Trophoblast cell (in vitro differentiated cells and primary cell): ENCODE measurements around the gene IFRD1.
A peak's percentile ranks its signal among the peaks of the same experiment; 100 is the strongest.

ENCODE experiments used
- DNase-seq, 2 donors: peaks; one replicate each; pipeline ENCODE4 v3.0.0-alpha.2; 2016
- H2AFZ ChIP-seq: 2 replicates; pipeline ENCODE4 v1.6.1; 2013; ENCODE audit warnings: low read length, moderate library complexity, mild to moderate bottlenecking; ENCODE audit not compliant: insufficient read depth, poor library complexity
- H2AK5ac ChIP-seq: 2 replicates; pipeline ENCODE4 v1.6.1; 2013; ENCODE audit warnings: mild to moderate bottlenecking, low read length
- H2BK120ac ChIP-seq: 2 replicates; pipeline ENCODE4 v1.6.1; 2013; ENCODE audit warnings: low read length, mild to moderate bottlenecking, moderate library complexity; ENCODE audit not compliant: insufficient read depth, poor library complexity
- H2BK12ac ChIP-seq: 2 replicates; pipeline ENCODE4 v1.6.1; 2013; ENCODE audit warnings: mild to moderate bottlenecking, low read length, moderate library complexity
- H2BK5ac ChIP-seq: 2 replicates; pipeline ENCODE4 v1.6.1; 2013; ENCODE audit warnings: low read length, low read depth, moderate library complexity, mild to moderate bottlenecking; ENCODE audit not compliant: poor library complexity
- H3K14ac ChIP-seq: 2 replicates; pipeline ENCODE4 v1.6.1; 2013; ENCODE audit warnings: mild to moderate bottlenecking, low read length
- H3K18ac ChIP-seq: 2 replicates; pipeline ENCODE4 v1.6.1; 2013; ENCODE audit warnings: mild to moderate bottlenecking, low read length
- H3K23ac ChIP-seq: 2 replicates; pipeline ENCODE4 v1.6.1; 2013; ENCODE audit warnings: low read length
- H3K27ac ChIP-seq: 2 replicates; pipeline ENCODE4 v1.5.1; 2013; ENCODE audit warnings: low read depth, mild to moderate bottlenecking, inconsistent platforms, low read length, moderate library complexity
- H3K27me3 ChIP-seq: 2 replicates; pipeline ENCODE4 v1.6.1; 2013; ENCODE audit warnings: inconsistent platforms, mild to moderate bottlenecking, low read length, moderate library complexity; ENCODE audit not compliant: insufficient read depth
- H3K36me3 ChIP-seq, 2 experiments: 1 replicate in 1 of 2; 2 replicates in 1 of 2; pipeline ENCODE4 v1.6.1; 2013; ENCODE audit warnings: low read length in 2 of 2, mild to moderate bottlenecking in 2 of 2, moderate library complexity in 1 of 2; ENCODE audit not compliant: insufficient read depth in 2 of 2, control insufficient read depth in 1 of 2
- H3K4ac ChIP-seq: 2 replicates; pipeline ENCODE4 v1.6.1; 2013; ENCODE audit warnings: low read depth, mild to moderate bottlenecking, low read length, moderate library complexity
- H3K4me1 ChIP-seq, 2 experiments: 1 replicate in 1 of 2; 2 replicates in 1 of 2; pipeline ENCODE4 v1.6.1; 2013; ENCODE audit warnings: low read length in 2 of 2, mild to moderate bottlenecking in 2 of 2, moderate library complexity in 1 of 2; ENCODE audit not compliant: insufficient read depth in 2 of 2, control insufficient read depth in 1 of 2
- H3K4me2 ChIP-seq: 2 replicates; pipeline ENCODE4 v1.6.1; 2013; ENCODE audit warnings: inconsistent platforms, mild to moderate bottlenecking, low read length, moderate library complexity
- H3K4me3 ChIP-seq: 2 replicates; pipeline ENCODE4 v1.5.1; 2013; ENCODE audit warnings: mild to moderate bottlenecking, low read depth, low read length, inconsistent platforms
- H3K79me1 ChIP-seq: one replicate; pipeline ENCODE4 v1.6.1; 2013; ENCODE audit warnings: low read length
- H3K79me2 ChIP-seq: 2 replicates; pipeline ENCODE4 v1.6.1; 2013; ENCODE audit warnings: low read length, mild to moderate bottlenecking; ENCODE audit not compliant: control insufficient read depth, insufficient read depth, poor library complexity
- H3K9ac ChIP-seq: 2 replicates; pipeline ENCODE4 v1.6.1; 2013; ENCODE audit warnings: mild to moderate bottlenecking, low read length
- H3K9me3 ChIP-seq: 2 replicates; pipeline ENCODE4 v1.6.1; 2013; ENCODE audit warnings: low read depth, mild to moderate bottlenecking, control low read depth, inconsistent platforms, low read length; ENCODE audit not compliant: insufficient read depth
- H4K12ac ChIP-seq: 2 replicates; pipeline ENCODE4 v1.6.1; 2013; ENCODE audit warnings: low read depth, mild to moderate bottlenecking, low read length, moderate library complexity
- H4K8ac ChIP-seq: 2 replicates; pipeline ENCODE4 v1.6.1; 2013; ENCODE audit warnings: low read depth, mild to moderate bottlenecking, low read length, moderate library complexity
- H4K91ac ChIP-seq: one replicate; pipeline ENCODE4 v1.6.1; 2013; ENCODE audit warnings: low read depth, mild to moderate bottlenecking, low read length, moderate library complexity
- WGBS: extraction: QIAGEN DNeasy Blood & Tissue Kit; methylation state at CpG from one replicate; pipeline ENCODE4 v1.1.7; 2013; ENCODE audit warnings: missing lambda C conversion rate; ENCODE audit not compliant: insufficient read length, insufficient coverage; ENCODE audit errors: extremely low coverage; 5-methylcytosine and 5-hydroxymethylcytosine counted together

The IFRD1 gene

DNA sequence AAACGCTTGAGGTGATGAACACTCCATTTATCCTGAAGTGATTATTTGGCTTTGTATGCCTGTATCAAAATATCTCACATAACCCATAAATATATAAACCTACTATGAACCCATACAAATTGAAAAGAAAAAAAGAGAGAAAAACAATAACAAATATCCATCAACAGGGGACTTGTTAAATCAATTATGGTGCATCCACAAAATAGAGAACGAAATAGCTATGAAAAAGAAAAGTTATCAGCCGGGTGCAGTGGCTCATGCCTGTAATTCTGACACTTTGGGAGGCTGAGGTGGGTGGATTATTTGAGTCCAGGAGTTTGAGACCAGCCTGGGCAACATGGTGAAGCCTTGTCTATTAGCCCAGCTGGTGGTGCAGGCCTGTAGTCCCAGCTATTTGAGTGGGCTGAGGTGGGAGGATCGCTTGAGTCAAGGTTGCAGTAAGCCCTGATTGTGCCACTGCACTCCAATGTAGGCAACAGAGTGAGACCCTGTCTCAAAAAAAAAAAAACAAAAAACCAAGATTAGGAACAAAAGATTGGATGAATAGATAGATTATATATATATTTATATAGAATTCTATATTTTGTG is 30.6 kb upstream of the IFRD1 start:
- no CpG with 5 or more reads among the region's 4 CpGs for WGBS
- Histone ChIP-seq H3K27me3 (no peaks in the 10 kb centered on the region), H3K79me2 (no peaks in the 10 kb centered on the region), H2AK5ac (no peak overlapping the region), H3K9me3 (no peaks in the 10 kb centered on the region), H3K4ac (no peak overlapping the region), H3K27ac (no peak overlapping the region), H2BK120ac (no peak overlapping the region), H2BK5ac (no peak overlapping the region), H3K36me3 (no peaks in the 10 kb centered on the region), H4K12ac (no peak overlapping the region), H4K91ac (peak overlapping the region; percentile 13), H3K4me3 (no peak overlapping the region), H4K8ac (no peak overlapping the region), H3K4me2 (no peak overlapping the region), H3K23ac (no peak overlapping the region), H2BK12ac (peak overlapping the region; percentile 15), H3K9ac (no peak overlapping the region), H3K14ac (peak overlapping the region; percentile 17), H3K4me1 (peaks cover 10 to 12% of the 10 kb centered on the region in 2 experiments), H3K79me1 (peaks cover 10% of the 10 kb centered on the region), H2AFZ (no peak overlapping the region), H3K18ac (no peak overlapping the region)
- DNase-seq = no peak

DNA sequence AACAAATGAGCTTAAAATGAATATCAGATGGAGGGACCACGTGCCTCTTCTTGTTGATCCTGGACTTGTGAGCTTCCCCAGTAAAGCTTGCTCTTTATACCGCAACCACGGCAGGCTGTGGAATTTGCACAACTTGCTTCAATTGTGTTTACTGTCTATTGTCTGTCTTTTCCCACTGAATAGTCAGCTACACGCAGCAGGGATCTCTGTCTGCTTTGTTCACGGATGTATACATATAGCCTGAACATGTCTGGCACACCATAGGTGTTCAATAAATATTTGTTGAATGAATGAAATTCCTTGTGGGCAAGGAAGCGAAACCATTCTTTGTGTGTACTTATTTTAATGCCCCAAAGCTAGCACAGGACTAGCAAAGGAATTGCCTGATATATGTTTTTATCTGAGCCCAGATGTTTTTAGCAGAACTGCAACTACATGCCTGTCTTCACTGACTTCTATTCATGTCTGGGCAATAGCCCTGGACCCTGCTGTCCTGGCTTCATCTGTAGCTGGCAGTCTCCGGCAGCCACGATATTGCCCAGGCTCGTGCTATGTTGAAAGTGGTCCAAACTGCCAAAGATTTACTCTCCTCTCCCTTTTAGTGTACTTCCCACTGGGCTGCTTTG is 29.9 kb upstream of the IFRD1 start:
- H3K18ac ChIP-seq = no peak overlapping the region
- WGBS = no CpG with 5 or more reads among the region's 9 CpGs
- peaks cover 10% of the 10 kb centered on the region for H3K79me1 ChIP-seq
- H3K9me3 ChIP-seq = no peaks in the 10 kb centered on the region
- H3K4me3 ChIP-seq = no peak overlapping the region
- H3K4ac ChIP-seq = no peak overlapping the region
- H2AFZ ChIP-seq = no peak overlapping the region
- no peak overlapping the region for H2BK5ac ChIP-seq
- no peak overlapping the region for H3K4me2 ChIP-seq
- H3K9ac ChIP-seq = no peak overlapping the region
- H3K23ac ChIP-seq = no peak overlapping the region
- H3K36me3 ChIP-seq = no peaks in the 10 kb centered on the region
- no peak overlapping the region for H4K8ac ChIP-seq
- H3K79me2 ChIP-seq = no peaks in the 10 kb centered on the region
- peak overlapping the region; percentile 41 for H2BK120ac ChIP-seq
- no peak for DNase-seq
- H2AK5ac ChIP-seq = no peak overlapping the region
- H4K12ac ChIP-seq = no peak overlapping the region
- H3K14ac ChIP-seq = no peak overlapping the region
- H3K27me3 ChIP-seq = no peaks in the 10 kb centered on the region
- peak overlapping the region; percentile 11 for H2BK12ac ChIP-seq
- no peak overlapping the region for H3K27ac ChIP-seq
- H3K4me1 ChIP-seq = peaks cover 10 to 12% of the 10 kb centered on the region in 2 experiments
- no peak overlapping the region for H4K91ac ChIP-seq

- no peak overlapping the region for H3K18ac ChIP-seq
- no peak overlapping the region for H3K4me3 ChIP-seq
- no peak overlapping the region for H3K14ac ChIP-seq
- peaks cover 12% of the 10 kb centered on the region for H3K79me1 ChIP-seq
- H2BK5ac ChIP-seq = no peak overlapping the region
- H3K23ac ChIP-seq = no peak overlapping the region
- H3K4me2 ChIP-seq = no peak overlapping the region
- no peaks in the 10 kb centered on the region for H3K27me3 ChIP-seq
- no peak overlapping the region for H4K12ac ChIP-seq
- no peak overlapping the region for H3K4ac ChIP-seq
- no peaks in the 10 kb centered on the region for H3K79me2 ChIP-seq
- peaks cover 10 to 12% of the 10 kb centered on the region in 2 experiments for H3K4me1 ChIP-seq
- no CpG with 5 or more reads among the region's 9 CpGs for WGBS
- H4K91ac ChIP-seq = peak overlapping the region; percentile 1
- peak overlapping the region; percentile 61 for H2BK120ac ChIP-seq
- H3K9me3 ChIP-seq = no peaks in the 10 kb centered on the region
- no peak overlapping the region for H3K9ac ChIP-seq
- no peak overlapping the region for H2AFZ ChIP-seq
- H2BK12ac ChIP-seq = peak overlapping the region; percentile 55
- no peaks in the 10 kb centered on the region for H3K36me3 ChIP-seq
- no peak overlapping the region for H4K8ac ChIP-seq
- H3K27ac ChIP-seq = peak overlapping the region; percentile 14
- peak overlapping the region; percentile 51 for H2AK5ac ChIP-seq
- no peak for DNase-seq
Observed at GRCh38 chr7:112421666-112422486, 28.4 kb upstream of the IFRD1 start.

- H3K79me1 ChIP-seq = peaks cover 12% of the 10 kb centered on the region
- H3K4me1 ChIP-seq = peaks cover 10 to 12% of the 10 kb centered on the region in 2 experiments
- peak; percentile 88 to 96 for DNase-seq
- H3K4ac ChIP-seq = no peak overlapping the region
- no peaks in the 10 kb centered on the region for H3K9me3 ChIP-seq
- no peak overlapping the region for H3K14ac ChIP-seq
- no peak overlapping the region for H3K23ac ChIP-seq
- H2AK5ac ChIP-seq = no peak overlapping the region
- H3K36me3 ChIP-seq = no peaks in the 10 kb centered on the region
- H3K27ac ChIP-seq = peak overlapping the region; percentile 77
- H3K27me3 ChIP-seq = no peaks in the 10 kb centered on the region
- H2BK12ac ChIP-seq = no peak overlapping the region
- no peak overlapping the region for H3K18ac ChIP-seq
- WGBS = no CpG with 5 or more reads among the region's 6 CpGs
- peak overlapping the region; percentile 46 for H3K4me2 ChIP-seq
- no peaks in the 10 kb centered on the region for H3K79me2 ChIP-seq
- no peak overlapping the region for H4K8ac ChIP-seq
- peak overlapping the region; percentile 14 for H2BK120ac ChIP-seq
- H2AFZ ChIP-seq = no peak overlapping the region
- no peak overlapping the region for H3K4me3 ChIP-seq
- no peak overlapping the region for H4K91ac ChIP-seq
- H4K12ac ChIP-seq = no peak overlapping the region
- H3K9ac ChIP-seq = no peak overlapping the region
- H2BK5ac ChIP-seq = peak overlapping the region; percentile 11
Observed at GRCh38 chr7:112422842-112423496, 27.3 kb upstream of the IFRD1 start.
